Astrocyte (in vitro differentiated cells and primary cell): Measurements from ENCODE around the gene USP48. TPM values are rescaled to one million over a fixed set of nuclear protein-coding genes. Genes with fewer than 3 reads are reported as not detected.

ENCODE experiments used
- DNase-seq: peaks from one replicate; pipeline ENCODE4 v3.0.0-alpha.2; 2010; ENCODE audit warnings: low read depth
- FAIRE-seq: peaks from 2 replicates; lab custom pipeline; 2011; peaks lifted over from hg19 to GRCh38; lab: Jason Lieb, UNC
- H2AFZ ChIP-seq: 2 replicates; pipeline ENCODE4 v1.6.0; 2012; ENCODE audit warnings: low read depth, low read length, inconsistent platforms
- H3K27ac ChIP-seq: 2 replicates; pipeline ENCODE4 v1.5.1; 2011; ENCODE audit warnings: low read depth, low read length, inconsistent platforms
- H3K27me3 ChIP-seq: 2 replicates; pipeline ENCODE4 v1.6.0; 2011; ENCODE audit warnings: low read length, inconsistent platforms; ENCODE audit not compliant: insufficient read depth
- H3K36me3 ChIP-seq: 2 replicates; pipeline ENCODE4 v1.5.1; 2011; ENCODE audit warnings: low read length, inconsistent platforms; ENCODE audit not compliant: insufficient read depth
- H3K4me1 ChIP-seq: 2 replicates; pipeline ENCODE4 v1.5.1; 2011; ENCODE audit warnings: low read length, inconsistent platforms; ENCODE audit not compliant: insufficient read depth
- H3K4me2 ChIP-seq: 2 replicates; pipeline ENCODE4 v1.6.0; 2012; ENCODE audit warnings: low read length, inconsistent platforms
- H3K4me3 ChIP-seq: 2 replicates; pipeline ENCODE4 v1.5.1; 2011; ENCODE audit warnings: low read depth, mild to moderate bottlenecking, low read length, inconsistent platforms; ENCODE audit not compliant: insufficient read depth
- H3K79me2 ChIP-seq: 2 replicates; pipeline ENCODE4 v1.6.0; 2012; ENCODE audit warnings: mild to moderate bottlenecking, low read length, inconsistent platforms; ENCODE audit not compliant: insufficient read depth
- H3K9ac ChIP-seq: 2 replicates; pipeline ENCODE4 v1.6.0; 2012; ENCODE audit warnings: mild to moderate bottlenecking, low read length, inconsistent platforms
- H3K9me3 ChIP-seq: 2 replicates; pipeline ENCODE4 v1.5.1; 2012; ENCODE audit warnings: low read depth, mild to moderate bottlenecking, low read length, inconsistent platforms; ENCODE audit not compliant: insufficient read depth
- H4K20me1 ChIP-seq: 2 replicates; pipeline ENCODE4 v1.6.0; 2012; ENCODE audit warnings: low read length, inconsistent platforms; ENCODE audit not compliant: insufficient read depth
- H3K27ac Mint-ChIP-seq: one replicate; pipeline ENCODE4 v1.8.0; 2021; ENCODE audit warnings: mild to moderate bottlenecking, mixed read lengths; ENCODE audit not compliant: unreplicated experiment
- H3K27me3 Mint-ChIP-seq: one replicate; pipeline ENCODE4 v1.8.0; 2021; ENCODE audit warnings: low read depth, mixed read lengths; ENCODE audit not compliant: unreplicated experiment
- H3K36me3 Mint-ChIP-seq: one replicate; pipeline ENCODE4 v1.8.0; 2021; ENCODE audit warnings: low read depth, mixed read lengths; ENCODE audit not compliant: unreplicated experiment
- H3K4me1 Mint-ChIP-seq: one replicate; pipeline ENCODE4 v1.8.0; 2021; ENCODE audit warnings: low read depth, mixed read lengths; ENCODE audit not compliant: unreplicated experiment
- H3K4me3 Mint-ChIP-seq: one replicate; pipeline ENCODE4 v1.8.0; 2021; ENCODE audit warnings: mild to moderate bottlenecking, moderate library complexity, mixed read lengths; ENCODE audit not compliant: unreplicated experiment
- H3K9me3 Mint-ChIP-seq: one replicate; pipeline ENCODE4 v1.8.0; 2021; ENCODE audit warnings: mild to moderate bottlenecking, mixed read lengths; ENCODE audit not compliant: unreplicated experiment
- EZH2 ChIP-seq: IDR thresholded peaks from 2 replicates; pipeline ENCODE4 v1.6.1; 2012; ENCODE audit warnings: mild to moderate bottlenecking, low read length, inconsistent platforms; ENCODE audit not compliant: insufficient read depth
- total RNA-seq: library from RNA; stranded (reverse); gene quantifications from 2 replicates; pipeline ENCODE4 v1.2.1, GENCODE V29; 2021
- TF ChIP-seq, protein P1 (sequence below): IDR thresholded peaks from 2 replicates; pipeline ENCODE4 v1.5.1; 2011; ENCODE audit warnings: low read depth, mild to moderate bottlenecking, inconsistent platforms, low read length, moderate library complexity; ENCODE audit not compliant: insufficient read depth

The USP48 gene
- total RNA-seq, 1 donor from 2014 or later = 85.7 TPM

GRCh38 chr1:21634806-21635535, 148.0 kb downstream of the USP48 start:
- Histone ChIP-seq H3K27me3 (no peaks in the 10 kb centered on the region), H3K9ac (no peak overlapping the region), H3K9me3 (no peaks in the 10 kb centered on the region), H3K27ac (no peak overlapping the region), H3K4me3 (no peak overlapping the region), H3K79me2 (no peaks in the 10 kb centered on the region), H3K4me1 (peaks cover 18% of the 10 kb centered on the region), H4K20me1 (no peaks in the 10 kb centered on the region), H3K36me3 (no peaks in the 10 kb centered on the region), H3K4me2 (no peak overlapping the region), H2AFZ (no peak overlapping the region)
- Mint-ChIP-seq H3K36me3 (no peaks in the 10 kb centered on the region), H3K27ac (peak overlapping the region; percentile 7), H3K4me3 (no peak overlapping the region), H3K9me3 (peaks cover 2% of the 10 kb centered on the region), H3K4me1 (peaks cover 19% of the 10 kb centered on the region), H3K27me3 (peaks cover 8% of the 10 kb centered on the region)
- no peak for FAIRE-seq
- TF ChIP-seq, protein P1, sequence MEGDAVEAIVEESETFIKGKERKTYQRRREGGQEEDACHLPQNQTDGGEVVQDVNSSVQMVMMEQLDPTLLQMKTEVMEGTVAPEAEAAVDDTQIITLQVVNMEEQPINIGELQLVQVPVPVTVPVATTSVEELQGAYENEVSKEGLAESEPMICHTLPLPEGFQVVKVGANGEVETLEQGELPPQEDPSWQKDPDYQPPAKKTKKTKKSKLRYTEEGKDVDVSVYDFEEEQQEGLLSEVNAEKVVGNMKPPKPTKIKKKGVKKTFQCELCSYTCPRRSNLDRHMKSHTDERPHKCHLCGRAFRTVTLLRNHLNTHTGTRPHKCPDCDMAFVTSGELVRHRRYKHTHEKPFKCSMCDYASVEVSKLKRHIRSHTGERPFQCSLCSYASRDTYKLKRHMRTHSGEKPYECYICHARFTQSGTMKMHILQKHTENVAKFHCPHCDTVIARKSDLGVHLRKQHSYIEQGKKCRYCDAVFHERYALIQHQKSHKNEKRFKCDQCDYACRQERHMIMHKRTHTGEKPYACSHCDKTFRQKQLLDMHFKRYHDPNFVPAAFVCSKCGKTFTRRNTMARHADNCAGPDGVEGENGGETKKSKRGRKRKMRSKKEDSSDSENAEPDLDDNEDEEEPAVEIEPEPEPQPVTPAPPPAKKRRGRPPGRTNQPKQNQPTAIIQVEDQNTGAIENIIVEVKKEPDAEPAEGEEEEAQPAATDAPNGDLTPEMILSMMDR = no peak
- TF ChIP-seq EZH2 = no peak
- DNase-seq = no peak

GRCh38 chr1:21633992-21634805, 148.8 kb downstream of the USP48 start:
- H3K9me3 Mint-ChIP-seq = peaks cover 2% of the 10 kb centered on the region
- H3K4me2 ChIP-seq = no peak overlapping the region
- peaks cover 13% of the 10 kb centered on the region for H3K4me1 ChIP-seq
- H3K9me3 ChIP-seq = no peaks in the 10 kb centered on the region
- TF ChIP-seq EZH2 = no peak
- TF ChIP-seq, protein P1 = no peak
- H3K4me1 Mint-ChIP-seq = peaks cover 13% of the 10 kb centered on the region
- H2AFZ ChIP-seq = no peak overlapping the region
- H3K27ac ChIP-seq = no peak overlapping the region
- FAIRE-seq = no peak
- no peaks in the 10 kb centered on the region for H3K36me3 ChIP-seq
- H3K4me3 ChIP-seq = no peak overlapping the region
- H3K27ac Mint-ChIP-seq = no peak overlapping the region
- no peak overlapping the region for H3K9ac ChIP-seq
- no peak for DNase-seq
- no peak overlapping the region for H3K4me3 Mint-ChIP-seq
- peaks cover 3% of the 10 kb centered on the region for H3K36me3 Mint-ChIP-seq
- no peaks in the 10 kb centered on the region for H4K20me1 ChIP-seq
- H3K27me3 ChIP-seq = no peaks in the 10 kb centered on the region
- H3K27me3 Mint-ChIP-seq = peaks cover 13% of the 10 kb centered on the region
- H3K79me2 ChIP-seq = no peaks in the 10 kb centered on the region
